GM19328 (cell line): ENCODE data around the gene SPECC1L.
"Not testable (repeated sequence)": the region's sequence is repeated elsewhere in the genome, so short reads cannot be mapped to it uniquely, and the experiment has no call there.

ENCODE experiments used
- ATAC-seq: cut with Tn5 transposase; IDR thresholded peaks from one replicate; pipeline ENCODE4 v1.9.1; 2021; ENCODE audit warnings: mild to moderate bottlenecking, moderate library complexity; ENCODE audit not compliant: unreplicated experiment

Gene SPECC1L

GRCh38 chr22:24285245-24285644 is 14.6 kb downstream of the SPECC1L start:
- ATAC-seq = no peak

DNA sequence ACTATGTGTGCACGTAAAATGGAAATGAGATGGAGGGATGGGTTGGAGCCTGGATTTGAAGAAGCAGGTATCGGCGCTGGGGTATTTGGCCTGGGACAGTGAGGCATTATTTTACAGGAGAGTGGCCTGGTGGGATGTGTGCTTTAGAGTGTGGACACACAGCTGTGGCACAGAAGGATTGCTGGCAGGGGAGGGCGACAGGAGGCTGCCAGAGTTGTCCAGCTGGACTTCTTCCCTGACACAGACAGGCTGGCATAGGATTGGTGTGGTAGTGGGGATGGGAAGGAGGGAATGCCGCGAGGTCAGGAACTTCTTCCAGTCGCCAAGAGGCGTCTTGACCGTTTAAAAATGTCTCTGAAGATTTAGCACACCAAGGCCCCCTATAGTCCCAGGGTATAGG is 16.6 kb downstream of the SPECC1L start:
- not testable (repeated sequence) for ATAC-seq

GRCh38 chr22:24287801-24288200 is 17.2 kb downstream of the SPECC1L start:
- not testable (repeated sequence) for ATAC-seq

GRCh38 chr22:24289114-24289513 is 18.5 kb downstream of the SPECC1L start:
- no peak for ATAC-seq

GRCh38 chr22:24289741-24290163 is 19.1 kb downstream of the SPECC1L start:
- no peak for ATAC-seq

GRCh38 chr22:24290459-24290858 is 19.8 kb downstream of the SPECC1L start:
- no peak for ATAC-seq

DNA sequence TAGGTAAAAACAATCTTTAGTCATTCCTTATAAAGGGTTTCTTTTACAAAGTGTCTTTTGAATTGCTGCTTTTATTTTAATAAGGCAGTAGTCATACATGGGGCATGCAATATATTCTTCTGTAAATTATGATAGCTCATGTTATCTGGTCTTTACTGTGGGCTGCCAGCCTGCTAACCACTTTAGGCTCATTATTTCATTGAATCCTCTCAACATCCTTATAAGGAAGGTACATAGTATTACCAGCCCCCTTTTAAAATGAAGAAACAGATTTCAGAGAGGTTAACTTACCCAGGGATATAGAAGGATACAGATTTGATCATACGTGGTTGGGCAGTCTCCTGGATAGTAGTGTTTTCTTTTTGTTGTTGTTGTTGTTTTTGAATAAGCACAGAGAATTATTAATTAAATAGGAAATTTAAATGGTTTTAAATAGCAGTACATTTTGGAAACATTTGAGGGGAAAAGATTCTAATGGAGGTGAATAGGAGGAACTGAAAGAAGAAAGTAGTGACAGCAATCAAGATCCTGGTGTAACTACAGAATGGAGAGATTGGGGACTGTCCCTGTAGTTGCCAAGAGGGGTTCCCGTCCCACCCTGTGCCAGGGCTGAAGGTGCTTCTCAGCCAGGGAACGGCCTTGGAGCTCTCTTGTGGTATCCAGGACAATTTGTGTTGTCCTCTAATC is 21.0 kb downstream of the SPECC1L start:
- no peak for ATAC-seq

DNA sequence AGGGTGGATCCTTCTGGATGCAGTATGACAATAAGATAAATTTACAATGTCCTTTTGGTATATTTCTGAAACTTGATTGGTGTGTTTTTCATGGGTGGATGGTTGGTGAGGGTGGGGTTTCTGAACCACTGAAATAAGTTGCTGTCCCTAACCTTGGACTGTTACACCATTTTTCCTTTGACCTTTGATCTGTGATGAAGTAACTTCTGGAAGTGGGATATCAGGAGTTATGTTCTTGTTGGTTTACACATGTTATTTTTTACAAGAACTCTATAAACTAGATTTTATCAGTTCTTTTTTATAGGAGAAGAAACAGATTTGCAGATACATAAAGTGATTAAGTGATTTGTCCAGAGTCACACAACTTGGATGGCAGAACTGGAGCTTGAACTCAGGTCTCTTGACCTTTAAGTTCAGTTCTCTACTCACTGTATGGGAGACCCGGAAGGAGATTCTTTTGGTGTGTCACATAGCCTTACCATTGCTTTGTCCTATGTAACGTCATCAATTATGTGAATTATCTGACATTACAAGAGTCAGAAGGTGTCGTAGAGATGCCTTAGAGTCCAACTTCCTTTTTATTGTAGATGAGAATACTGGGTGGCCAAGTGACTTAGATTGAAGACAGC is 21.7 kb downstream of the SPECC1L start:
- not testable (repeated sequence) for ATAC-seq

DNA sequence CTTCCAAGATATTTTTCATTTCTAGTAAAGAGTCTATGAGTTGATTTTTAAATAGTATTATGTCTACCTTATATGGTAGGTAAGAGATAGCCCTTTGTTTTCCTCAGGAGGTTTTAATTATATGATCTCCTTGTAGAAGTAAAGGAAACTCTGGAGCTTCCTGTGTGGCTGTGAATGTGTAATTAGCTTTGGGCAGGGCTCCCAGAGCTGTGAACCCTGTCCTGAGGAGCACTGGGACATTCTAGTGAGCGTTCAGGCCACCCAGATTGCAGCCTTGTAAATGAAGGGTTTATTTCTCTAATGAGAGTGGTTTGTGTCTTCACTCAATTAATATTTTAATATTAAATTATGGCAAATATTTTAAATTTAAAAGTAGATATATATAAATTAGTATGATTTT is 24.3 kb downstream of the SPECC1L start:
- ATAC-seq = not testable (repeated sequence)

GRCh38 chr22:24298497-24299155 is 28.0 kb downstream of the SPECC1L start:
- ATAC-seq = not testable (repeated sequence)

DNA sequence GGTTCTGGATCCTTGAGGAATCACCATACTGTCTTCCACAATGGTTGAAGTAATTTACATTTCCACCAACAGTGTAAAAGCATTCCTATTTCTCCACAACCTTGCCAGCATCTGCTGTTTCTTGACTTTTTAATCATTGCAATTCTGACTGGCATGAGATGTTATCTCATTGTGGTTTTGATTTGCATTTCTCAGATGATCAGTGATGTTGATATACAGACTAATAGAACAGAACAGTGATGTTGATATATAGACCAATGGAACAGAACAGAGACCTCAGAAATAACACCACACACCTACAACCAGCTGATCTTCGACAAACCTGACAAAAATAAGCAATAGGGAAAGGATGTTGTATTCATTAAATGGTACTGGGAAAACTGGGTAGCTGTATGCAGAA is 29.9 kb downstream of the SPECC1L start:
- ATAC-seq = not testable (repeated sequence)

- no peak for ATAC-seq
Measured at GRCh38 chr22:24302591-24302990, 32.0 kb downstream of the SPECC1L start.

DNA sequence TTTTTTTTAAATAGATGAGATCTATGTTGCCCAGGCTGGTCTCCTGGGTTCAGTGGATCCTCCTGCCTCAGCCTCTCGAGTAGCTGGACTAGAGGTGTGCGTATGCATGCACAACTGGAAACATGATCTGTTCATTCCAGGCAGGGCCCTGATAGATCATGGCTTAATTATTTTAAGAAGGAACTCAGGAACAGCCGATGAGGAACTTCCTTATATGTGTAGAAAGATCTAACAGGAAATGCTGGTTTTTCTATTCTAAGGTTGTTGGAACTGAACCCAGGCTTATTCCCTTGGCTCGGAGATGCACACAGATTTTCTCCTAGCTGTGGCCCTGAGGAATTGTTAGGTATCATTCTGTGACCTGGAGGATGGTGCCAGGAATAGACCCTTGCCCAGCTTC is 32.4 kb downstream of the SPECC1L start:
- ATAC-seq = no peak

DNA sequence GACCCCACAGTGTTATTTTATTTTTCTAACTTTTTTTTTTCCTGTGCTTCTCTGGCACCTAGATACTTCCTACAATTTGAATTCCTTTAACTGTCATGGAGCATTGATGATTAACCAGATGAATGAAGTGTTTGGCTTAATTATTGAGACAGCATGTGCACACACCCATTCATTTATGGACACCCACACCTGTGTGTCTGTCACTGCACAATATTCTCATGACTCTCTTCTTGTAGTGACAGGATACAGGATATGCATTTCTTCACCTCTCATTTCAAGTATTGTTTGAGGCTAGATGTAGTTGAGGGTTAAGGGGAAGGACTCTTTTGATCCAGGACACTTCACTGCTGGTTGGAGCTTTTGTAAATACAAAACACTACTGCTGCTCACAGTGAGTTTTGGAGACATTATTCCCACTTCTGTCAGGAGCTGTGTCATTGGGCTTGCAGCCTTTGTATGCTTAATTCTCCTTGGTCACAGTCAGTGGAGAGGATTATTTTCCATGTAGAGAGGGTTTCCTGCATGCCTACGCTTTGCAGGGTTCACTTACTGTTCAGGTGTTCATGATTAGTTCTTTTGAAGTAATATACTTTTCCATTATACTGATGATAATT is 33.5 kb downstream of the SPECC1L start:
- ATAC-seq = no peak

DNA sequence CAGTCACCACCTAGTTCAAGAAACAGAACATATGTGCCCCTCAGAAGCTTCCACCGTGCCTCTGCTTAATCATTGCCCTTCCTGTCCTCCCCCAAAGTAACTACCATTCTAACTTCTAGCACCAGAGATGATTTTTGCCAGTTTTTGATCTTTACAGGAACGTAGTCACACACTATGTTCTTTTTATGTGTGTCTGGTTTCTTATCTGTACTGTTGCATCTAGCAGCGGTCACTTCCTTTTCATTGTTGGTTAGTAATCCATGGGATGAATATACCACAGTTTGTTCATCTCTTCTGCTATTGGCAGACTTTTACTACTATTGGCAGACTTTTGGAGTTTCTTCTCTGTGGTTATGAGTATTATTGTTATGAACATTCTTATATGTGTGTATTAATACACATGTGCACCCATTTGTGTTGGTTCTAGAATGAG is 34.6 kb downstream of the SPECC1L start:
- no peak for ATAC-seq

GRCh38 chr22:24310969-24311368 is 40.3 kb downstream of the SPECC1L start:
- no peak for ATAC-seq

- no peak for ATAC-seq
Measured at GRCh38 chr22:24315367-24315966, 44.8 kb downstream of the SPECC1L start.

DNA sequence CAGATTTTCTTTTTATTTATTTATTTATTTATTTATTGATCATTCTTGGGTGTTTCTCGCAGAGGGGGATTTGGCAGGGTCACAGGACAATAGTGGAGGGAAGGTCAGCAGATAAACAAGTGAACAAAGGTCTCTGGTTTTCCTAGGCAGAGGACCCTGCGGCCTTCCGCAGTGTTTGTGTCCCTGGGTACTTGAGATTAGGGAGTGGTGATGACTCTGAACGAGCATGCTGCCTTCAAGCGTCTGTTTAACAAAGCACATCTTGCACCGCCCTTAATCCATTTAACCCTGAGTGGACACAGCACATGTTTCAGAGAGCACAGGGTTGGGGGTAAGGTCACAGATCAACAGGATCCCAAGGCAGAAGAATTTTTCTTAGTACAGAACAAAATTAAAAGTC is 45.6 kb downstream of the SPECC1L start:
- ATAC-seq = not testable (repeated sequence)

DNA sequence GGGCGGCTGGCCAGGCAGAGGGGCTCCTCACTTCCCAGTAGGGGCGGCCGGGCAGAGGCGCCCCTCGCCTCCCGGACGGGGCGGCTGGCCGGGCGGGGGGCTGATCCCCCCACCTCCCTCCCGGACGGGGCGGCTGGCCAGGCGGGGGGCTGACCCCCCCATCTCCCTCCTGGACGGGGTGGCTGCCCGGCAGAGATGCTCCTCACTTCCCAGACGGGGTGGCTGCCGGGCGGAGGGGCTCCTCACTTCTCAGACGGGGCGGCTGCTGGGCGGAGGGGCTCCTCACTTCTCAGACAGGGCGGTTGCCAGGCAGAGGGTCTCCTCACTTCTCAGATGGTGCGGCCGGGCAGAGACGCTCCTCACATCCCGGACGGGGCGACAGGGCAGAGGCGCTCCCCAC is 46.9 kb downstream of the SPECC1L start:
- not testable (repeated sequence) for ATAC-seq

DNA sequence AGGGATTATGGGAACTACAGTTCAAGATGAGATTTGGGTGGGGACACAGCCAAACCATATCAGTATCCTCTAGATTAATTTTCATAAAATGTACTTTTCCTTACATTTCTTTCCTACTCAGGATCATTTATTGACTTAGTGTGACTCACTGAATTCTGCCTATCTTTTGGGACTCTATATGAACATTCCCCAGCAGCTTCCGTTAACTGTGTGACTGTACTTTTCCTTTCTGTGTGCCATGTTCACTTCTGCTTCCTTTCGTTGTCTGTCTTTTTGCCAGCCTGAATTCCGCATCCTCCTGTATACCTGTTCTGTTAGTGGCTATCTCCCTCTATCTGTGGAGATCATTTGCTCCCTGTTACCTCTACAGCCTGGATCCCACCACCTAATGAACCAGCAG is 48.8 kb downstream of the SPECC1L start:
- no peak for ATAC-seq

GRCh38 chr22:24321999-24322398 is 51.4 kb downstream of the SPECC1L start:
- ATAC-seq = no peak
